Pons (tissue), 1 donor: ENCODE data around the gene ERBB4.
"Not testable (repeated sequence)": the region's sequence is repeated elsewhere in the genome, so short reads cannot be mapped to it uniquely, and the experiment has no call there.

Experiments used
- DNase-seq: peaks from one replicate; pipeline ENCODE4 v3.0.0-alpha.2; 2016; ENCODE audit warnings: low spot score

ERBB4 gene

GRCh38 chr2:211730215-211730614, 808.4 kb downstream of the ERBB4 start:
- peak; percentile 78 for DNase-seq

- DNase-seq = no peak
These were observed 809.2 kb downstream of the ERBB4 start for GRCh38 chr2:211729433-211729832.

- peak; percentile 45 for DNase-seq
These were observed 813.7 kb downstream of the ERBB4 start for GRCh38 chr2:211724933-211725332.

- DNase-seq = no peak
These were observed 815.2 kb downstream of the ERBB4 start for GRCh38 chr2:211723398-211723797.

GRCh38 chr2:211722928-211723327, 815.7 kb downstream of the ERBB4 start:
- DNase-seq = no peak

- DNase-seq = not testable (repeated sequence)
These were observed 816.7 kb downstream of the ERBB4 start for GRCh38 chr2:211721874-211722273.

- DNase-seq = no peak
These were observed 829.2 kb downstream of the ERBB4 start for GRCh38 chr2:211709389-211709788.

GRCh38 chr2:211692689-211693088, 845.9 kb downstream of the ERBB4 start:
- no peak for DNase-seq

GRCh38 chr2:211690736-211691135, 847.9 kb downstream of the ERBB4 start:
- DNase-seq = no peak

GRCh38 chr2:211688196-211688595, 850.4 kb downstream of the ERBB4 start:
- peak; percentile 37 for DNase-seq

- DNase-seq = no peak
These were observed 863.9 kb downstream of the ERBB4 start for GRCh38 chr2:211674715-211675114.

- no peak for DNase-seq
These were observed 865.3 kb downstream of the ERBB4 start for GRCh38 chr2:211673133-211673905.

- no peak for DNase-seq
These were observed 866.6 kb downstream of the ERBB4 start for GRCh38 chr2:211671977-211672376.

GRCh38 chr2:211665299-211665698, 873.3 kb downstream of the ERBB4 start:
- DNase-seq = no peak

- no peak for DNase-seq
These were observed 874.3 kb downstream of the ERBB4 start for GRCh38 chr2:211664321-211664720.

GRCh38 chr2:211654211-211654780, 884.3 kb downstream of the ERBB4 start:
- DNase-seq = no peak

- no peak for DNase-seq
These were observed 886.3 kb downstream of the ERBB4 start for GRCh38 chr2:211652327-211652726.

GRCh38 chr2:211649331-211649730, 889.3 kb downstream of the ERBB4 start:
- DNase-seq = peak; percentile 17

GRCh38 chr2:211631503-211631902, 907.1 kb downstream of the ERBB4 start:
- DNase-seq = no peak

- DNase-seq = no peak
These were observed 915.5 kb downstream of the ERBB4 start for GRCh38 chr2:211623096-211623495.

GRCh38 chr2:211620986-211621385, 917.6 kb downstream of the ERBB4 start:
- no peak for DNase-seq

- DNase-seq = no peak
These were observed 920.8 kb downstream of the ERBB4 start for GRCh38 chr2:211617803-211618202.

GRCh38 chr2:211611621-211612020, 927.0 kb downstream of the ERBB4 start:
- DNase-seq = no peak

- DNase-seq = no peak
These were observed 927.5 kb downstream of the ERBB4 start for GRCh38 chr2:211611061-211611518.
